Epithelial cell of esophagus (primary cell): Measurements from ENCODE around the gene DSG2.

Experiments used
- DNase-seq: peaks from one replicate; pipeline ENCODE4 v3.0.0; 2010; ENCODE audit warnings: low read depth
- H3K4me3 ChIP-seq: 2 replicates; pipeline ENCODE4 v1.5.1; 2011; ENCODE audit warnings: mild to moderate bottlenecking, low read length, control low read depth
- CTCF ChIP-seq: IDR thresholded peaks from 2 replicates; pipeline ENCODE4 v1.5.1; 2011; ENCODE audit warnings: low read depth, mild to moderate bottlenecking, low read length, control low read depth, inconsistent platforms; ENCODE audit not compliant: insufficient read depth; ENCODE audit errors: missing control alignments

DSG2 gene

GRCh38 chr18:31508781-31509180 is 10.8 kb downstream of the DSG2 start:
- TF ChIP-seq CTCF = no peak
- no peak overlapping the region for H3K4me3 ChIP-seq
- peak; percentile 78 for DNase-seq

GRCh38 chr18:31509571-31509970 is 11.6 kb downstream of the DSG2 start:
- no peak overlapping the region for H3K4me3 ChIP-seq
- no peak for TF ChIP-seq CTCF
- DNase-seq = no peak

GRCh38 chr18:31510319-31510718 is 12.3 kb downstream of the DSG2 start:
- no peak overlapping the region for H3K4me3 ChIP-seq
- peak; percentile 90 for DNase-seq
- TF ChIP-seq CTCF = no peak

- no peak for DNase-seq
- peak; percentile 14 for TF ChIP-seq CTCF
- H3K4me3 ChIP-seq = no peak overlapping the region
Measured at GRCh38 chr18:31511098-31511497, 13.1 kb downstream of the DSG2 start.

- no peak for TF ChIP-seq CTCF
- H3K4me3 ChIP-seq = no peak overlapping the region
- peak; percentile 98 for DNase-seq
Measured at GRCh38 chr18:31512203-31512764, 14.3 kb downstream of the DSG2 start.

- DNase-seq = peak; percentile 95
- TF ChIP-seq CTCF = no peak
- no peak overlapping the region for H3K4me3 ChIP-seq
Measured at GRCh38 chr18:31513189-31513935, 15.4 kb downstream of the DSG2 start.

GRCh38 chr18:31516437-31516836 is 18.5 kb downstream of the DSG2 start:
- no peak for TF ChIP-seq CTCF
- DNase-seq = no peak
- no peak overlapping the region for H3K4me3 ChIP-seq
